Keratinocyte (primary cell): ENCODE measurements around the gene ENDOD1.

ENCODE experiments used
- EZH2 ChIP-seq: IDR thresholded peaks from one replicate; pipeline ENCODE4 v1.6.1; 2012; ENCODE audit warnings: inconsistent platforms, mild to moderate bottlenecking, low read length, moderate library complexity
- TF ChIP-seq, protein P1 (sequence below), 3 experiments: IDR thresholded peaks in 1 of 3; conservative IDR thresholded peaks in 1 of 3; optimal IDR thresholded peaks in 1 of 3; 2 replicates in 2 of 3; 3 replicates in 1 of 3; pipeline versions ENCODE3 to v1.5.1; 2011; ENCODE audit warnings: low read length in 3 of 3, mild to moderate bottlenecking in 3 of 3, moderate library complexity in 2 of 3, control low read depth in 1 of 3, inconsistent platforms in 1 of 3; ENCODE audit not compliant: insufficient read depth in 2 of 3; ENCODE audit errors: extremely low read depth in 1 of 3

DNA sequence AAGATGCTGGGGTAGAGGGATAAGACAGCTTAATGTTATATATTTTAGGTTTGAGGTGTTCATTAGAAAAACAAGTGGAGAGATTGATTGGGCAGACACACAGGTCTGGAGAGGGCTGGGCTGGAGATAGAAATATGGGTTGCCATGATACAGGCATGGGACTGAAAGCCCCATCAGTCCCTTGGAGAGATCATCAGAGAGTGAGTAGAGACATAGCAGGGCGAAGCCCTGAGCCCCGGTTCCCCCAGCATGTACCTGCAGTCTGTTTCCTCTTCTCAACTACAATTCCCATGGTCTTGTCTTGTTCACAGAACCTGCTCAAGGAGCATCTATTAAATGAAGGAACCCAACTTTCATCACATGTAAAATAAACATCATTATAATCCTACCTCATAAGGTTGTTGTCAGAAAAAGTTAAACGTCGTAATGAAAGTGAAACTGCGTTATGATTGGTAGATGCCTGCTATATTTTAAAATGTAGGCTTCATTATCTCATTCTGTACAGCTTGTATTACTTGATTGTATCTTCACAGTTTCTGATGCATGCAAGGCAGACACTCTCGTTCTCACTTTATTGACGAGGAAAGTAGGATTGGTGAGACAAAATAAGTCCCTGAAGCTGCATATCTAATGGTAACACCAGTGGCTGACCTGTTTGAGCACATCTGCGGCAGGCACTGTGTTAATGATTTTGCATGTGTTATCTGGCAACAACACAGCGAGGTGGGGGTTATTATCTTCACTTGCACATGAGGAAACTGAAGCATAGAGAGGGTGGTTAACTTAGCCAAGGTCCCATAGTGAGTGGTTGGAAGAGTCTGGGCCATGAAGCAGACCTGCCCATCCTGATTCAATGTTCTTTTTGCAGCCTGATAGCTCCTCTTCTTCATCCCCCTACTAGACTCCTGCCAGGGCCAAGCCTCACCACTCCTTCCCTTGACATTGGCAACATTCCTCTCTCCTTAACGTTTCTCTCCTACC lies 63.5 kb downstream of the ENDOD1 start:
- TF ChIP-seq, protein P1, sequence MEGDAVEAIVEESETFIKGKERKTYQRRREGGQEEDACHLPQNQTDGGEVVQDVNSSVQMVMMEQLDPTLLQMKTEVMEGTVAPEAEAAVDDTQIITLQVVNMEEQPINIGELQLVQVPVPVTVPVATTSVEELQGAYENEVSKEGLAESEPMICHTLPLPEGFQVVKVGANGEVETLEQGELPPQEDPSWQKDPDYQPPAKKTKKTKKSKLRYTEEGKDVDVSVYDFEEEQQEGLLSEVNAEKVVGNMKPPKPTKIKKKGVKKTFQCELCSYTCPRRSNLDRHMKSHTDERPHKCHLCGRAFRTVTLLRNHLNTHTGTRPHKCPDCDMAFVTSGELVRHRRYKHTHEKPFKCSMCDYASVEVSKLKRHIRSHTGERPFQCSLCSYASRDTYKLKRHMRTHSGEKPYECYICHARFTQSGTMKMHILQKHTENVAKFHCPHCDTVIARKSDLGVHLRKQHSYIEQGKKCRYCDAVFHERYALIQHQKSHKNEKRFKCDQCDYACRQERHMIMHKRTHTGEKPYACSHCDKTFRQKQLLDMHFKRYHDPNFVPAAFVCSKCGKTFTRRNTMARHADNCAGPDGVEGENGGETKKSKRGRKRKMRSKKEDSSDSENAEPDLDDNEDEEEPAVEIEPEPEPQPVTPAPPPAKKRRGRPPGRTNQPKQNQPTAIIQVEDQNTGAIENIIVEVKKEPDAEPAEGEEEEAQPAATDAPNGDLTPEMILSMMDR (optimal IDR thresholded peaks at IDR 0.05 in 1 of 3, IDR thresholded peaks at IDR 0.05 in 1 of 3, conservative IDR thresholded peaks at IDR 0.05 in 1 of 3; ENCODE audit: extremely low read depth in 1 of 3, insufficient read depth in 2 of 3, low read length in 3 of 3): no peak
- no peak for TF ChIP-seq EZH2
